Stimulated activated effector memory CD8-positive, alpha-beta T cell treated with anti-CD3 and anti-CD28 coated beads, Interleukin-12 subunit alpha, Interleukin-12 subunit beta, amount 100 ng/mL, for 72 hours (primary cell): ENCODE data around the gene RNPEPL1.
A peak's percentile ranks its signal among the peaks of the same experiment; 100 is the strongest.

Experiments used
- ATAC-seq: fragments of 150-1000 bp; cut with Tn5 transposase; 2 replicates; pipeline ENCODE4 v1.10.0; 2021
- DNase-seq, 2 donors: peaks; one replicate each; pipeline ENCODE4 v3.0.0; 2021 to 2022; ENCODE audit warnings: low spot score in 2 of 2
- H3K27ac Mint-ChIP-seq: one replicate; pipeline ENCODE4 v1.8.0; 2022; ENCODE audit warnings: mild to moderate bottlenecking, mixed read lengths
- H3K36me3 Mint-ChIP-seq: one replicate; pipeline ENCODE4 v1.8.0; 2022; ENCODE audit warnings: mild to moderate bottlenecking, mixed read lengths
- H3K4me1 Mint-ChIP-seq: one replicate; pipeline ENCODE4 v1.8.0; 2022; ENCODE audit warnings: mixed read lengths
- H3K4me3 Mint-ChIP-seq: one replicate; pipeline ENCODE4 v1.8.0; 2022; ENCODE audit warnings: mild to moderate bottlenecking, mixed read lengths
- H3K9me3 Mint-ChIP-seq: one replicate; pipeline ENCODE4 v1.8.0; 2022; ENCODE audit warnings: mixed read lengths

Gene RNPEPL1

DNA sequence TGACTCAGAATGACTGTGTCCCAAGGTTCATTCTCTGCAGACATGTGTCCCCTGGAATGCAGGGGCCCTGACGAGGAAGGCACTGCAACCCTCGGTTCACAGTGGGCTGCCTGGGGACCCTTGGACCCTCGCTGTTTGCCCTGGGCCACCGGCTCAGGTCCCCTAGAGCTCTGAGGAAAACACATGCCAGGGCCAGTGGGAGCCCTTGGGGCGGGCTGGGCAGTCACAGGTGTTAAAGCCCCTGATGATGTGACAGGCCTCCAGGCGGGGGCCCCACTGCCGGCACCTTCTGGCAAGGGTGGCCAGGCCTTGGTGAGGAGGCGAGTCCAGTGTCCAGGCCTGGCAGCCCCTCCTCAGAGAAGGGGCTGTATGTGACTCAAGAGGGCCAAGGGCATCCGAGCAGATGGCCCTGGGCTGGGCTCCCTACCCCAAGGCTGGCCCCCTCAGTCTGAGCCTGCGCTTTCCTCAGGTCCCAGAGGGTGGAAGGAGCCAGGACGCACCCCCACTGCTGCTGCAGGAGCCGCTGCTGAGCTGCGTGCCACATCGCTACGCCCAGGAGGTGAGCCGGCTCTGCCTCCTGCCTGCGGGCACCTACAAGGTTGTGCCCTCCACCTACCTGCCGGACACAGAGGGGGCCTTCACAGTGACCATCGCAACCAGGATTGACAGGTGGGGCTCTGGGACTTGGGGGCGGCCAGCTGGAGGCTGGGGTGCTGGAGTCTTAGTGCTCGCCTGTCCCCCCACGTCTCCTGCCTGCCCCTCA is 29.3 kb downstream of the RNPEPL1 start:
- no peaks in the 10 kb centered on the region for H3K9me3 Mint-ChIP-seq
- no peaks in the 10 kb centered on the region for H3K4me1 Mint-ChIP-seq
- DNase-seq (no peak), ATAC-seq (no peak)
- no peak overlapping the region for H3K27ac Mint-ChIP-seq
- H3K4me3 Mint-ChIP-seq, result no peak overlapping the region
- H3K36me3 Mint-ChIP-seq, result peaks cover 15% of the 10 kb centered on the region

DNA sequence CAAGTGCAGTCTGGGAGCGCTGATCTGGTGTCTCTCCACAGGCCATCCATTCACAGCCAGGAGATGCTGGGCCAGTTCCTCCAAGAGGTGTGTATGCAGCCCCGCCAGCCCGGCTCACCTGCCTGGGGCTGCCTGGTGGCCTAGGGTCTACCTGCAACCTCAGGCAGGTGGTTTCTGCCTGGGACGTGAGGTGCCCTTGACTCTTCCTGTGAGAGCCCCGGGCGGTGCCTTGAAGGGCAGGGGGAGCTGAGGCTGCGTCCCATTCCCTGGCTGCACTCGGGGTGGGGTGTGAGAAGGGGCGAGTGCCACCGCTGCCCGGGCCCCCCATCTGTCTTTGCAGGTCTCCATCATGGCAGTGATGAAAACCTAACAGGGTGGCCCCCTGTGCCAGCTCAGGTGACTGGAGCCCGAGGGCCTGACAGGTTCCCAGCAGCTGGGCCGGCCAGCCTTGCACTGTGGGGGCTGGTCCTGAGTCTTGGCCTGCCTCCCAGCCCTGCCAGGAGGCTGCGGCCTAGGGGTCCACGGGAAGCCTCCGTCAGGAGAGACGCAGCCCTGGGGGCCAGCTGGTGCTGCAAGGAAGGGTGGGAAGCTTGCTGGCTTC is 30.1 kb downstream of the RNPEPL1 start:
- Mint-ChIP-seq H3K27ac (peak overlapping the region; percentile 88), H3K36me3 (peaks cover 12% of the 10 kb centered on the region), H3K4me3 (no peak overlapping the region), H3K4me1 (no peaks in the 10 kb centered on the region), H3K9me3 (no peaks in the 10 kb centered on the region)
- DNase-seq (no peak), ATAC-seq (no peak)

DNA sequence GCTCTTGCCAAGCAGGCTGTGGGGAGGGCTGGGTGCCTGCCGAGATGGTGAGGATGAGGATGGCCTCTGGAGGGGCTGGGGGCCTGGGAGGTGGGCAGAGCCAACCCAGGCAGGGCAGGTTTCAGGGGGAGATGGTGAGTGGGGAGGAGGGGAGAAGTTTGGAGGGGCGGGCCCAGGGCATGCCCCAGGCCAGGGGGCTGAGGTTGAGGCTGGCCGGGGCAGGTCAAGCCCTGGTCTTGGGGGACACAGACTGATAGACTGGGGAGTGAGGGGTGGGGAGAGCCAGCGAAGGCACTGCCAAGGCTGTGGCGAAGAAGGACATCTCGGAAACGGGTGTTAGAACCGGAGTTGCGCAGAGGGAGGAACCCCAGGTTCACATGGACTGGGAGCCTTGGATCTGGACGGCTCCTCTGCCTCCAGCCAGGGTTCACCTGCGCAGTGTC is 30.9 kb downstream of the RNPEPL1 start:
- Mint-ChIP-seq H3K9me3 (no peaks in the 10 kb centered on the region), H3K27ac (peak overlapping the region; percentile 88), H3K4me1 (no peaks in the 10 kb centered on the region), H3K4me3 (no peak overlapping the region), H3K36me3 (peaks cover 12% of the 10 kb centered on the region)
- DNase-seq, result no peak
- ATAC-seq, result no peak

DNA sequence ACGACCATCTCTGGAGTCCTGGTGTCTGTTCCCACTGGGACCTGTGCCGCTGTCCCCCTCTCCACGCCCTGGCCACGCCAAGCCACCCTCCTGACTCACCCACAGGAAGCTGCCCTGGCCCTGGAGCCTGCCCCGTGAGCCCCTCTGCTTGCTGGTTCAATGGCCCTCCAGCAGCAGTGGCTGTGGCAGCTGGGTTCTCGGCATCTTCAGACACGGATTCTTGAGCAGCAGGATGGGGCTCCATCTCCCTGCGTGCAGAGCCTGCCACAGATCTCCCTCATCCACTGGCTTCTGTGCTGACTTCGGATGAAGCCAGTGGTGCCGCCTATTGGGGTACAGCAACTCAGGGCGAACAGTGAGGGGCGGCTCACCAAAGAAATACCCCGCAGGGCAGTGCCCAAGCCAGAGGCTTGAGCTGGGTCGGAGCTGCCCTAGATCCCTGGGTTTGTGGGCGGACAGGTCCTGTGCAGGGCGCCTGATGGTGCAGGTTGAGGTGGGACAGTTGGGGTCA is 32.2 kb downstream of the RNPEPL1 start:
- Mint-ChIP-seq H3K36me3 (peaks cover 12% of the 10 kb centered on the region), H3K4me3 (no peak overlapping the region), H3K27ac (peak overlapping the region; percentile 55), H3K9me3 (no peaks in the 10 kb centered on the region), H3K4me1 (no peaks in the 10 kb centered on the region)
- ATAC-seq (no peak), DNase-seq (no peak)

DNA sequence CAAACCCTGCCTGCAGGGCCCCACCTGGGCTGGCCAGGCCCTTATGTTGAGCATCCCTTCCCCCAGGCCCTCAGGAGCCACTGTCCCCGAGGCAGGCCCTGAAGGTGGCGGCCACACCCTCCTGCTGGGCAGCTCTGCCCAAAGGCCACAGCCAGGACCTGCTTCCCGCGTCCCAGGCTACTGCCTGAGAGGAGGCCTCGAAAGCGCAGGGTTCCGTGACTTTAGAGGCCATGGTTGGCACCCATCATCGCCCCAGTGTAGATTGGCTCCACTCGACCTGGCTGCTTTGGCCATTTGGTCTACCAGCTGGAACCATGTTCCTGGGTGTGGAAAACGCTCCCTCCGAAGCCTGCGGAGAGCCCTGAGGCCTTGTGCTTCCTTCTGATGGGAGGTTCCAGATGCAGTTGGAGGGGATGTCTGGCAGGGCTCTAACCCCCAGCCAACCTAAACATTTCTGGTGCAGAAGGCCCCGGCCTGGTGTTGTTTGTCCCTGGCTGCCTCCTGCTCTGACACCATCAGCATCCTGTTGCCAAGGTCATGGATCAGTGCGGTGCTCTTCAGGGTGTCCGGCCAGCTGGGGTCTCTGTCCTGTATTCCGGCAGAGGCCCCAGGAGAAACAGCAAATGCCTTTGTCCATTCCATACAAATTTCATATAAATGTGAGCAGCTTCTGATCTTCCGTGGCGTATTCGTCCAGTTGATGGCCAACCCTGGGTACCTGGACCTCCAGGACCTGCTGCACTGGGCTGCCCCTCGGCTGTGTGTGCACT is 33.0 kb downstream of the RNPEPL1 start:
- H3K27ac Mint-ChIP-seq, result no peak overlapping the region

DNA sequence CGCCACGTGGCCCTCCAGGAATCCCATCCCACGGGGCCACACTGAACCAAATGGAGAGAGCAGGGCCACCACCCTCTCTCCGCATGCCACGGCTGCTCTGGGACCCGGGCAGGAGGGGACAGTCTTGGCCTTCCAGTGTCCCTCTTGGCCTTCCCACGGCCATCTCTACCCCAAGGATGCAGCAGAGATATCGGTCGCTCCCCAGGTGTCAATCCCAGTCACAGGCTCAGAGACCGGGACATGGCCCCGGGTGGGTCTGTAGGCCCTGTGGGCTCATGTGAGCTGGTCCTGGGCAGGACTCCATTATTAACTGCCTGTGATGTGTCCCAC is 33.5 kb downstream of the RNPEPL1 start:
- no peak overlapping the region for H3K27ac Mint-ChIP-seq
- ATAC-seq, result no peak
- DNase-seq, result no peak
- no peaks in the 10 kb centered on the region for H3K4me1 Mint-ChIP-seq
- H3K36me3 Mint-ChIP-seq, result peaks cover 12% of the 10 kb centered on the region
- H3K4me3 Mint-ChIP-seq, result no peak overlapping the region
- no peaks in the 10 kb centered on the region for H3K9me3 Mint-ChIP-seq

More for the DNA sequence above, 33.0 kb downstream of the RNPEPL1 start:
- no peaks in the 10 kb centered on the region for H3K9me3 Mint-ChIP-seq
- no peaks in the 10 kb centered on the region for H3K4me1 Mint-ChIP-seq
- H3K36me3 Mint-ChIP-seq, result peaks cover 12% of the 10 kb centered on the region
- DNase-seq (no peak), ATAC-seq (no peak)
- H3K4me3 Mint-ChIP-seq, result no peak overlapping the region

DNA sequence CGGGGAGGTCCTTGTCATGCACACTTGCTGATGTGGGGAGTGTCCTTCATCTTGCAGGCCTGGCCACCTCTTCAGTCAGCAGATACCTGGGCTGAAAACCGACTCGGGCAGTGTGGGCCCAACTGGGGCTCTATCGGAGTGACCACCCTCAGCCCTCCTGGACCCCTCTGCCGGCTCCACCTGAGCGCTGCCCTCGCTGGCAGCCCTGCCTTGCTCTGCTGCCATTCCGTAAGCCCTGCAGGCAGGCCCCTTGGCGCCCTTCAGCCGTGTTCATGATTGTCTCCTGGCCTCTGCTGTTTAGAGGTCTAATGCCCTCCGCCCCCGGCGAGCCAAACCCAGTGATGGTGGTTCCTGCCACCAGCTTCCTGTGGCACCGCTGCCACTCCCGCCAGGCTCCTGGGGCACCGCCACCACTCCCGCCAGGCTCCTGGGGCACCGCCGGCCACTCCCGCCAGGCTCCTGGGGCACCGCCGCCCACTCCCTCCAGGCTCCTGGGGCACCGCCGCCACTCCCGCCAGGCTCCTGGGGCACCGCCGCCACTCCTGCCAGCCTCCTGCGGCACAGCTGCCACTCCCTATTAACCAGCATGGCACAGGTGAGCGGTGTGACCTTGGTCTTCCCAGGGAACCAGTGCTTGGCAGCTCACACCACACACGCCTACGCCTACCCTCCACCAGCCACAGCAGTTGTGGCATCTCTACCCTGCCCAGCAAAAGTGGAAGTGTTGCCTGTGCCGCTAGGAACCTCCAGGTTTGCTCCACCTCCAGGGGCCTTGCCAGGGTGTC is 34.2 kb downstream of the RNPEPL1 start:
- no peak for ATAC-seq
- Mint-ChIP-seq H3K27ac (peak overlapping the region; percentile 61), H3K4me3 (no peak overlapping the region), H3K9me3 (no peaks in the 10 kb centered on the region), H3K4me1 (no peaks in the 10 kb centered on the region), H3K36me3 (peaks cover 12% of the 10 kb centered on the region)
- no peak for DNase-seq

DNA sequence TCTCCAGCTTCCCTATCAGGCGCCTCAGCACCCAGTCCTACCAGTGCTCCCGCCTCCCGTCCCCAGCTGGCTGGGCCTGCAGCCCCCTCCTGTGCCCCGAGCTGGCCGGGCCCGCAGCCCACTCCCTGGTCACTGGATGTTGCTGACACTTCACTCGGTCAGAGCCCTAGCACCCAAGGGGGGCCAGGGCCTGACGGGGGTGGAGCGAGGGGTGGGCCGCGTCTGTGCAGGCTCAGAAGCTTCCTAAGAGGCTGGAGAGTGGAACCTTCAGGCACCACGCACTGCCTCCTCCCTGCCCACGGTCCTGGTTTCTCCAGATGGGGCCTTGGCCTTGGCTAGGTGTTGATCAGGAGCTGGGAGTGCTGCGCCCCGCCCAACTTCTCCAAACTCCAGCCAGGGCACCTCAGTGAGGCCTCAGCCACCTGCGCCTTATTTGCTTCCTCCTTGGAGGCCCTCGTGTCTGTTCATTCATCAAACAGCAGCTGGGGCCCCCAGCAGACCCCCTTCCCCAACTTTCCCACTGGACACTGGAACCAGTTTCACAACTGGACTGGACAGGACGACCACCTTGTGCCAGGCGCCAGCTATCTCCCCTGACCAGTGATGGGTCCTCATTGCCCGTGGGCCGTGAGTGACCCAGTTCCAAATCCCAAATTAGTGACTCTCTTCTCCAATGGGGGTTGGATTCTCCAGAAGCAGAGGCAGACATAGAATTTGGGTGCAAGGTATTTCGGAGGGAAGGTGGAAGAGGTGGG is 35.0 kb downstream of the RNPEPL1 start:
- peaks cover 5% of the 10 kb centered on the region for H3K4me1 Mint-ChIP-seq
- ATAC-seq (no peak), DNase-seq (no peak)
- H3K36me3 Mint-ChIP-seq, result peaks cover 12% of the 10 kb centered on the region
- H3K4me3 Mint-ChIP-seq, result no peak overlapping the region
- H3K9me3 Mint-ChIP-seq, result no peaks in the 10 kb centered on the region
- H3K27ac Mint-ChIP-seq, result peak overlapping the region; percentile 61

DNA sequence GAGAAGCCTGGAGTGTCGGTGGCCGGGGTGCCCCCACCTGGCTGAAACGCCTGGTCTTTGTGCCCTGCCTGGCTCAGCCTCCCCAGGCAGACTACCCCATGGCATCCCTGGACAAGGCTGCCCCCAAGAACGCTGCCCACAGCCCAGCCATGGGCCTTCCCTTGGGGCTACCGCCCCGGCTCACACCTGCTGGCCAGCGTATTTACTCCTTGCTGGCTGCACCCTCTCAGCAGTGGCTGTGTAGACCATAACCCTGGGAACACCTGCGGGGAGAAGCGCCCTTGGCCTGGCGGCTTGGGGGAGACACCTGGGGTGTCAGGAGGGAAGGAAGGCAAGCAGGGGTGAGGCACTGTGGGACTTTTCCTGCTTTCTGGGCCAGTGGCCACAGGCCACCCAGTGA is 35.6 kb downstream of the RNPEPL1 start:
- no peak for ATAC-seq
- Mint-ChIP-seq H3K27ac (peak overlapping the region; percentile 61), H3K4me3 (no peak overlapping the region), H3K36me3 (peaks cover 11% of the 10 kb centered on the region), H3K9me3 (no peaks in the 10 kb centered on the region), H3K4me1 (peaks cover 6% of the 10 kb centered on the region)
- no peak for DNase-seq

DNA sequence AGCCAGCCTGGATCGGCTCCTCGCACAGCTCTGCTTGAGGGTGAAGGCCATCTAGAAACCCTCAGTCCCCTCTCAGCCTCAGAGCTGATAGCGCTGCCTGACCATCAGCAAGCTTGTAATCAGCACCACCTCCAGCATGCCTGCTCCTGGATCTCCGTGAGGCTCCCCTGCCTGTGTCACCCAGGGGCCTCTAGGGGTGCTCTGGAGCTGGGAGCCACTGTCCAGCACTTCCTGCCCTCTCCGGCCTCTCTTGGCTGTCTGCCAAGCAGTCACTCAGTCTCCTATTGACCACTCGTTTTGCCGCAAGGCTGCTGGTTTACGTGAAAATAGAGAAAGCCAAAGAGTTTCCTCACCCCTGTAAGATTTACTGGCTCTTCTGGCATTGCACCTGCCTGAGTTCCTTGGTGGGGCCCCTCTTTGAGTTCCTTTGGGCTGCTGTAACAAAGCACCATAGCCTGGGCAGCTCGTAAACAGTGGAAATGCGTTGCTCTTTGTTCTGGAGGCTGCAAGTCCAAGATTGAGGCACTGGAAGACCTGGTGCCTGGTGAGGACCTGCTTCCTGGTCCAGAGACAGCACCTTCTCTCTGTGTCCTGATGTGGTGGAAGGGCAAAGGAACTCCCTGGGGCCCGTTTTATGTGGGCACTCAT is 36.1 kb downstream of the RNPEPL1 start:
- Mint-ChIP-seq H3K36me3 (peaks cover 6% of the 10 kb centered on the region), H3K4me3 (no peak overlapping the region), H3K9me3 (no peaks in the 10 kb centered on the region), H3K4me1 (peaks cover 11% of the 10 kb centered on the region), H3K27ac (peak overlapping the region; percentile 69)
- DNase-seq (no peak), ATAC-seq (no peak)

DNA sequence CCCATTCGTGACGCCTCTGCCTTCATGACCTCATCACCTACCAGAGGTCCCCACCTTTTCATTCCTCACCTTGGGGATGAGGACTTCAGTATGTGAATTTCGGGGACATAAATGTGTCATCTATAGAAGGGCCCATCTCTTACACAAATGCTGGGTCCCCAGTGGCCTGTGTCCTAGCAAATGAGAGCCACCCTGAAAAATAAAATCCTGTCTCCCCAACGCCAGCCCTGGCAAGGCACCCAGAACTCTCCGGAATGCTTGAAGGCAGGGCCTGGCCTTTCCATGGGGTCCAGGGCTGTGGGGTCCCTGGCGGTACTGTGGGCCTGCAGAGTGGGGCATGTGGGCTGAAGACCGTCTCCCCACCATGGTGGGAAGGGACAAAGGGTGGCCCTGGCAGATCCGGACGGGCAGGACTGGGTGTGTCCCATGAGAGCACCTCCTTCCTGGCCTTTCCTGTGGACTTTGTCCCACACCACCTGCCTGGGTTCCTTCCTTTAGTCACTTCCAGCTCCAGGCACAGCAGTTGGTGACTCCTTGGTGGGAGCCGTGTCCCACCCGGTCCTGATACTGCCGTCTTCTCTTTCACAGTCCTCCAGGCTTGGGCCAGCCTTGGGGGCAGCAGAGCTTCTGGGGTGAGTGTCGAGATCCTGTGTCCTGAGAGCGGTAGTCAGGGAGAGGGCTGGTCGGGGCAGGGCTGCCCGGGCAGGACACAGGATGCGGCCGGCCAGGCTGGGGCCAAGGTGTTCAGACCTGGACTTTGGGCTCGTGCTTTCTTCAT is 36.8 kb downstream of the RNPEPL1 start:
- peaks cover 6% of the 10 kb centered on the region for H3K36me3 Mint-ChIP-seq
- H3K9me3 Mint-ChIP-seq, result no peaks in the 10 kb centered on the region
- no peak for DNase-seq
- H3K4me1 Mint-ChIP-seq, result peaks cover 11% of the 10 kb centered on the region
- no peak for ATAC-seq
- no peak overlapping the region for H3K4me3 Mint-ChIP-seq
- peak overlapping the region; percentile 69 for H3K27ac Mint-ChIP-seq

DNA sequence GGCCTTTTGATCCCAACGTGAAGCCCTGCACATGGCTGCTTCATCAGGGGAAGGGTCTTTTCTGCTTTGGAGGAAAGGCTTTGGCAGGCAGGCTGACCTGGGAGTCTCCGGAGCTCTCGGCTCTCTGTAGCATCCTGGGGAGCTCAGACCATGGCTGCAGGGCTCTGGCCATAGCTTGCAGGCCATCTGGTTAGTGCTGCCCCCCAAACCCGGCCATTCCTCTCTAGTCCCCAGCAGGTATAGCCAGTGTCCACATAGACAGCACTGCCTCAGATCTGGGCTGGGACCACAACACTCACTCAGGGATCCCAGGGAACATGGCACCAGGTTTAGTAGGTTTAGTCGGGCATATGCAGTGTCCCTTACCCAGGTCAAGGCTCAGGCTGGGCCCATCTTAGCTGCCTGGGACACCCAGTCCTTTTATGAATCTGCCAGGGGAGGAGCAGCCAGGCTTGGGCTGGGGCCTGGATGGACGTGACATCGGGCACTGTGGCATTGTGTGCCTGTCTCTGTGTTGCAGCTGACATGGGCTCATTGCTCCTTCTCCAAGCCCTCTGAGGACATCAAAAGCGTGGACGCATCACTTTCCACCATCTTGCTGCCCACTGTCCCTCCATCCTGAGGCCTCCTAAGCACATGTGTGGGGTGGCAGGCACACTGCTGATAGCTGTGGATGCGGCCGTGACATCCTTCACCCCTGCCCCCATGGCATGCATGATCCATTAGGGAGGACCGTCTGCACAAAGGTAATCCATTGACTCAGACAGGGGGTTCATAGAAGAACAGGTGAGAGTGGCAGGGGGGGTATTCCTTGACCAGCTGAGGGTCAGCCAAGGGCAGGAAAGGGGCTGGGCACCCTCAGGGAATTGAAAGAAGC is 37.8 kb downstream of the RNPEPL1 start:
- ATAC-seq (no peak), DNase-seq (no peak)
- H3K36me3 Mint-ChIP-seq, result peaks cover 6% of the 10 kb centered on the region
- no peak overlapping the region for H3K4me3 Mint-ChIP-seq
- H3K27ac Mint-ChIP-seq, result peak overlapping the region; percentile 1
- H3K4me1 Mint-ChIP-seq, result peaks cover 11% of the 10 kb centered on the region
- no peaks in the 10 kb centered on the region for H3K9me3 Mint-ChIP-seq
